GM19043 (cell line): ENCODE data around the gene PLA2G15.

Source experiments
- ATAC-seq: cut with Tn5 transposase; IDR thresholded peaks from one replicate; pipeline ENCODE4 v1.9.1; 2021; ENCODE audit warnings: low read depth; ENCODE audit not compliant: unreplicated experiment

PLA2G15 gene

DNA sequence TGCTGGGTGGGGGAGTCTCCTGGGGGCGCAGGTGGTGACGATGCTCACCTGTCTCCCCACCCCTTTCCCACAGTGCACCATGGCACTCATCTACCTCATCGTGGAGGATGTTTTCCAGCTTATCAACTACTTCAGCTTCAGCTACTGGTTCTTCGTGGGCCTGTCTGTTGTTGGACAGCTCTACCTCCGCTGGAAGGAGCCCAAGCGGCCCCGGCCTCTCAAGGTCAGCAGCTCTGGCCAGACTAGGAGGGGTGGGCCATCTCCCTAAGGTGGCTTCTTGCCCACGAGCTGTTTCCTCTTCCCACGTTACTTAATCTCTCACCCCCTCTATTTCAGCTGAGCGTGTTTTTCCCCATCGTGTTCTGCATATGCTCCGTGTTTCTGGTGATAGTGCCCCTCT lies 51.1 kb downstream of the PLA2G15 start:
- no peak for ATAC-seq

DNA sequence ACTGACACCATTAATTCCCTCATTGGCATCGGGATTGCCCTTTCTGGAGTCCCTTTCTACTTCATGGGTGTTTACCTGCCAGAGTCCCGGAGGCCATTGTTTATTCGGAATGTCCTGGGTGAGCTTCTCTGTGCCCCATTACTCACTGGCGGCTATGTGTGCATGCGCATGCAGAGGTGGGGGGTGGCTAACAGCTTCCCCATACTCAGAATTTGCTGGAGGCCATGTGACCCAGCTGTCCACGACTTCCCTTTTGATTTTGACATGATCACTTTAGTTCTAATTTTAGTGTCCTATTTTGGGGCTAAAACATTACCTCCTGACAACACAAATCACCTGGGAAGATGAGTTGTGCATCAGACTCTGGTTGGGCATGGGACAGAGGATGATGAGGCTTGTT lies 51.5 kb downstream of the PLA2G15 start:
- ATAC-seq = no peak

DNA sequence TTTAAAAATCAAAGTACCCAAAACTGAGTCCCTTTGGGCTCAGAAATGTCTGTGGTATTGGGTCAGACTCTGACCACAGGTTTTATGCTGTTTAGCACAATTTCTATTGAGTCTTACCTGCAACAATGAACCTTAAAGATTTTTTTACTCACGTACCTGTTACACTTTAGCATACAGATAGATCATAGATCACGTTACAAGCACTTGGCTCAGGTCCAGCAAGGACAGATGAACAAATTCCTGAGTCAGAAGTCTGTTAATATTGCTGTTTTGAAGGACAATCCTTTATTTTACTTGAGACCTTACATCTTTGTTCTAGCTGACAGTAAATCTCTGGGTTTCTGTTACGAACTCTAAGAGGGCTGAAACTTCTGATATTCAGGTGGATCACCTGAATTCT lies 52.7 kb downstream of the PLA2G15 start:
- no peak for ATAC-seq

DNA sequence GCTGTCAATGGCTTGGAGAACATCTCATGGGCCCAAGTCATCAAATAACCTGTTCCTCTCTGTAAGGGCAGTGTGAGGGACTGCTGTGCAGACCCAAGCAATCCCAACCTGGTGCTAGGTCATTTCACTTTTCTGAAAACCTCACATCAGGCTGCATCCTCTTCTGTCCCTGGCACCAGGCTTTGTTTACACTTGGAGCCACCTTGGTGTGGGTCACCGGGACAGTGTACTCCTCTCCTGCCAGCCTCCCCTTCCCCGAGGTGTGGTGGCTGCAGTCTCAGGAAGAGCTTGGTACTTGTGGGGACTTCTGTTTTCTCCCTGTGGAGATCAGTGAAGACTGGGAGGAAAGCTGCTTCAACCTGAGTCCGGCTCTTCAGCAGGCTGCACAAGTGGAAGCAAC lies 53.1 kb downstream of the PLA2G15 start:
- ATAC-seq = no peak

DNA sequence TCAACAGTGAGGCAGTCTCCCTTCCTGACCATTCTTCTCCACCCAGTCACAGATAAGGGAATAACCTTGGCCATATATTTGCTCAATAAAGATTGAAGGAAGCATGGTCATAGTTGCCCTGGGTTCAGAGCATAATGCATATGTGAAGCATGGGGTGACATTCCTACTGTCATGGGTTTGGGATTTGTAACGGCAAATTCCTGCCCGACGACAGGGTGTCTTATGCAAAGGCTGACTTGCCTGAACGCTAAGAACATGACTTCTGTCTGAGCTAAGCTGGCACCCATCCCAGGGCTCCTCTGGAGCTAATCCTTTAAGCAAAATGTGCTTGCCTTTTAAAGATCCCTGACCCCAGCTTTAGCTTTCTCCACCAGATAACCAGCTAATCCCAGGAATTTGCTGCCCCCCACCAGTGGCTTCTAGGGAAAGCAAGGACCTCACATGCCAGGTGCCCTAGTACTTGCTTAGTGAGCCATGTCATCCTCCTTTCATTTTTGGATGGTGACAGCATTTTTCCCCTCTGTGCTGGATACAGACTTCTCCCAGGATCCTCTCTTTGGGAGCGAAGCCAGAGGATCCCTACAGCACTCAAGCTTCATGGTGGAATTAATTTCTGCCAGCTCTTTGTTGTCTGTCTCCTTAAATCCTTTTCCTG lies 53.9 kb downstream of the PLA2G15 start:
- no peak for ATAC-seq

DNA sequence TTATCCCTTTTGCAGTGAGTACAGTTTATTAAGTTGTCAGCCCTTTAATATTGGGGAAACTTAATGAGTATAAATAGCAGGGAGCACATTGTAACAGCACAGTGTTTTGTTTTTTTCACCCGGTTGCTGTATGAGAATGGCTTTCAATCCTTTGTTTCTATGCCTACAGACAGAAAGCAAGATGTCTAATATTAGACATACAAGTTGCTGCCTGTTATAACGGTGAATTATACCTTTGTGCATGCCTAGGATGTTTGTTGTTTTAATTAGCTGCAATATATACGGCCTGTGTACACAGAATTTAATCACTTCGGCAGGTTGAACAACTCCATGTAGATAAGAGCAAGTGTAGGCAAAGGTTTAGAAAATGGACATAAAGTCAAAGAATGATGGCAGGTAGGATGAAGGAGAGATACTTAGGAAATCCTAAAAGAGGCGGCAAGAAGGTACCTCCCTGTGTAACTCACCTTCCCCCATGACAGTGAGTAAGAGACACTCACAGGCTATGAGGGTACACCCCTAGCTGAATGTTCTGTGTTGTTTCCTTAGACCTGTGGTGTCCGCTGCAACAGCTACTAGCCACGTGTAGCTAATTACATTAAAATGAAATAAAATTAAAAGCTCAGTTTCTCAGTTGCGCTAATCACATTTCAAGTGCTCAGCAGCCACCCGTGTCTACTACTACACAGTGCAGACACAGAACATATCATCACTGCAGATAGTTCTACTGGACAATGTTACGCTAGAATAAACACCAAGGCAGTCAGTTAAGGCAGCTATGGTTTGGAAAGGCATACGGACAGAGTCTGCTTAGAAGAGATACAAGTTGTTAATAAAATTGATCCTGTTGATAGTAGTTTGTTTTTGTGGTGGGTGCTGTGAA lies 54.6 kb downstream of the PLA2G15 start:
- ATAC-seq = no peak

DNA sequence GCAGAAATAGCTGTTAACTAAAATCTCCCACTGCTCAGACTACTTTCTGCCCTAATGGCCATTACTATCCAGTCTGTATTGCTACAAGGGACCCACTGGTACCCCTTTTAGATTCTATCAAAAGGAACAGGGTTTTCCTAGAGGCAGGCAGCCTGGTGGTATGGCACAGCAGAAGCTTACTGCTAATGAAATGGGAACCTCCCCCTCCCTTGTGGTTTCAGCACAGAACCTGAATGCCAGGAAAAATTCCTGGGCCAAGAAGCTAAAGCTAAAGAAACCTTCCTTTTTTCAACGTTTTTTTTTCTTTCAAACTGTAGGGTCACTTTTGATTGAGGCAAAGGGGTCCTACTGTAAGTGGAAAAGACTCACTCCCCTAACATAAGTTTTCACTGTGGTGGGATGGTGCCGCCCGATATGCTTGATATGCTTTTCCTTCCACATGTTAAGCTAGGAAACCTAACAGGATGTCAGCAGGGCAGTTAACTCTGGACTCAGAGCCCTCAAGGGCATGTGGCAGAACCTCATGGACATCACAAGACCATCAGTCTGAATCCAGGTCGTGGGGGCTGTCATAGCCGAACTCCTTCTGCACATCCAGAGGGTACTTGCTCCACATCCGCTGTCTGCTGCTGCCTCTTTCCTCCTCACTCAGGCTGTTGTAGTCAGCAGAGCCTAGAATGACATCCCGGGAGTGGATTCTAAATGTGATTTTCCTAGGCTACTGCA lies 55.7 kb downstream of the PLA2G15 start:
- no peak for ATAC-seq

DNA sequence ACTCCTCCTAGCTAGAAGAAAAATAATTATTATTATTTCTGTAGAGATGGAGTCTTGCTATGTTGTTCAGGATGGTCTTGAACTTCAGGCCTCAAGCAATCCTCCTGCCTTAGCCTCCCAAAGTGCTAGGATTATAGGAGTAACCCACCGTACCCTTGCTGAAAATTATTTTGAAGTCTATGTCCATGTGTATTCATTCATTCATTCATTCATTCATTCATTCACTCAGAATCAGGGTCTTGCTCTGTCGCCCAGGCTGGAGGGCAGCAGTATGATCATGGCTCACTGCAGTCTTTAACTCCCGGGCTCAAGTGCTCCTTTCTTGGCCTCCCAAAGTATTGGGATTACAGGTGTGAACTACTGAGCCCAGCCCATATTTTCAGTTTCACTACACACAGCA lies 61.5 kb downstream of the PLA2G15 start:
- no peak for ATAC-seq

DNA sequence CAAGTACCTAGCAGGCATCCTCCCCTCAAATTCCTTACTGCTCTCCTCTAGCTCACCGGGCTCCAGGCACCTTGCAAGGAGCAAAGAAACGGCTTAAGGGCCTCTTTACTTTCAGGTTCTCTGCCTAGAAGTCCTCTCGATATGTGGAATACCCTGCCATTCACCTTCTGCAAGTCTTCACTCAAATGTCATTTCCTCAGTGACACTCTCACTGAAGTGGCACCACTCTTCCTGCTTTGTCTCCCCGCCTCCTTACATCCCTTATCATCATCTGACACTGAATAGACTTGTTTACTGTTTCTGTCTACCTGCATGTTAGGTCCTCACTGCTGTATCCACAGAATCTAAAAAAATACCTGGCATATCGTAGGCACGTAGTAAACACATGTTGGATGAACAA lies 64.6 kb downstream of the PLA2G15 start:
- ATAC-seq = no peak

DNA sequence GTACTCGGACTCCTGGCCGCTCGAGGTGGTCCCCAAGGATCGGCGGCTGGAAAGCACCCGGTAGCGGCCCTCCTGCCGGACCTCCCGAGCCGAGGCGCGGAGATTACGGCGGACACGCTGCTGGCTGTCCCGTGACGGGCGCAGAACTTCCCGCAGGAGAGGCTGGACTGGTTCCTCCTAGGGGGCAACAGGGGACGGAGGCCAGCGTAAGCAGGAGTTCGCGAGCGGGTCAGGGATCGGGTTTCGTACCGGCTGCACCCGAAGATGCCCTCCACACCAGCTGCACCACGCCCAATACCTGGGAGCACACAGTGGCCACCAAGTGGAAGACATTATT lies 65.2 kb downstream of the PLA2G15 start:
- ATAC-seq = no peak
